ENCODE data around the gene ENDOD1.
"Not testable (repeated sequence)": the region's sequence is repeated elsewhere in the genome, so short reads cannot be mapped to it uniquely, and the experiment has no call there.

Gene ENDOD1

DNA sequence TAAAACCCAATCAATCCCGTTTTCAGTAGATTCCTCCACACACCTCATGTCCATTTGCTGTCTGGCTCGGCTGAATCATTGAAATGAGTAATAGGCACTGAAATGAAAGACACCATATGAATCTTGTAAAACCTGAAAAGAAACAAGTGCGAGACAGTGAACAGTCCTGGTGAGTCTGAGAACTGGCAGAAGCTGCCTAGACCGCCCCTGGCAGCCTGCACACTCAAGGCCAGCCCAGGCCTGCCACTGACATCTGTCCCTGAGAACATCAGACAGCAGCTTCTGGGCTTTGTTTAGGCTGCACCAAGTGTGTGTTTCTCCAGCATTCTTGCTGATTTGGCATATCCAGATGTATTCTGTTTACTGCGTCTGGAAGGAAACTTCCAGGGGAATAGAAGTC, 44.8 kb downstream of the ENDOD1 start:
- Mint-ChIP-seq H3K27ac (no peak overlapping the region), H3K9me3 (no peaks in the 10 kb centered on the region), H3K4me3 (no peak overlapping the region), H3K4me1 (ENCODE audit: low read depth) (peaks cover 3% of the 10 kb centered on the region), H3K36me3 (ENCODE audit: low read depth) (peaks cover 9% of the 10 kb centered on the region), H3K27me3 (ENCODE audit: low read depth) (no peaks in the 10 kb centered on the region)
- DNase-seq (ENCODE audit: low spot score): no peak

DNA sequence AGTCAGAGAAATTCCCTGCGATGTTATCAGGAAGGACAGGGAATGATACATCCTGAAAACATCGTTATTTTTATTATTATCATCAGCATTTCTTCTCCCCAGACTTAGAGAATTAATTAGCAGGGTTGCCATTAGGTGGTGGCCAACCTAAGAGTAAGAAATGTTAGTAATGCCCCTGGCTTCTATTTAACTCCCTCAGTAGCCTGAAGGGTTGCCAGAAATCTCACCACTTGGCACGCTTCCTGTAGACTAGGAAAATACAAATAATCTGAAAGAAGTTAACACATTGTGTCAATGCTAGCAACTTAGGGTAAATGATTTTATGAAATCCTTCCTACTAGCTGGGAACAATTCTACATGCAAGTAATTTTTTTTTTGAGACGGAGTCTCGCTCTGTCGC, 45.5 kb downstream of the ENDOD1 start:
- no peak overlapping the region for H3K4me3 Mint-ChIP-seq
- H3K4me1 Mint-ChIP-seq (ENCODE audit: low read depth): peaks cover 3% of the 10 kb centered on the region
- no peak for DNase-seq (ENCODE audit: low spot score)
- H3K27ac Mint-ChIP-seq: no peak overlapping the region
- no peaks in the 10 kb centered on the region for H3K9me3 Mint-ChIP-seq
- peaks cover under 1% of the 10 kb centered on the region for H3K27me3 Mint-ChIP-seq (ENCODE audit: low read depth)
- peaks cover 4% of the 10 kb centered on the region for H3K36me3 Mint-ChIP-seq (ENCODE audit: low read depth)

DNA sequence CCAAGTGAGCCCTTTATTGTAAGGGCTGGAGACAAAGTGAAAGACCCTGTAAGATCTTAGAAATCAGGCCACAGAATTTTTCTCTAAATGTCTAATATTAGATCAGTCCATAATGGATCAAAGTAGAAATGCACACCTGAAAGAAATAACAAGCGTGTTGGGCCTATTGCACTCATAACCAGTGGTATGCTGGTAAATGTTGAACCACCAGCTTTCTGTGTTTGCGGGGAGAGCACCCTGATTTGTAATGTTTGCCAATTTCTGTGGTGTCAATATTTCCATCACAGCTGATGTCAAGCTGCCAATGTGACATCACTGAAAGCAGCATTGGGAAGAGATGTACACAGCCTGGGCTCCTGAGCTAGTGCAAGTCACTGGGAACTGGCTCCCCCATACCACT, 46.2 kb downstream of the ENDOD1 start:
- H3K9me3 Mint-ChIP-seq: no peaks in the 10 kb centered on the region
- H3K27me3 Mint-ChIP-seq (ENCODE audit: low read depth): peaks cover 7% of the 10 kb centered on the region
- no peak for DNase-seq (ENCODE audit: low spot score)
- H3K27ac Mint-ChIP-seq: no peak overlapping the region
- no peak overlapping the region for H3K4me3 Mint-ChIP-seq
- peaks cover 3% of the 10 kb centered on the region for H3K4me1 Mint-ChIP-seq (ENCODE audit: low read depth)
- peaks cover 4% of the 10 kb centered on the region for H3K36me3 Mint-ChIP-seq (ENCODE audit: low read depth)

DNA sequence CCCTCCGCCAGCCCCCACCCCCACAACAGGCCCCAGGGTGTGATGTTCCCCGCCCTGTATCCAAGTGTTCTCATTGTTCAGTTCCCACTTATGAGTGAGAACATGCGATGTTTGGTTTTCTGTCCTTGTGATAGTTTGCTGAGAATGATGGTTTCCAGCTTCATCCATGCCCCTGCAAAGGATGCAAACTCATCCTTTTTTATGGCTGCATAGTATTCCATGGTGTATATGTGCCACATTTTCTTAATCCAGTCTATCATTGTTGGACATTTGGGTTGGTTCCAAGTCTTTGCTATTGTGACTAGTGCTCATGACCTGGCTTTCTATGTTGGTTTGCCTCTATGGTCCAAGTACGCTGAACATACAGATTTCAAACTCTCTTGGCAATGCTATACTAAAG, 47.1 kb downstream of the ENDOD1 start:
- H3K36me3 Mint-ChIP-seq (ENCODE audit: low read depth); DNase-seq (ENCODE audit: low spot score); H3K9me3 Mint-ChIP-seq; H3K4me3 Mint-ChIP-seq; H3K4me1 Mint-ChIP-seq (ENCODE audit: low read depth); H3K27ac Mint-ChIP-seq; H3K27me3 Mint-ChIP-seq (ENCODE audit: low read depth): not testable (repeated sequence)

DNA sequence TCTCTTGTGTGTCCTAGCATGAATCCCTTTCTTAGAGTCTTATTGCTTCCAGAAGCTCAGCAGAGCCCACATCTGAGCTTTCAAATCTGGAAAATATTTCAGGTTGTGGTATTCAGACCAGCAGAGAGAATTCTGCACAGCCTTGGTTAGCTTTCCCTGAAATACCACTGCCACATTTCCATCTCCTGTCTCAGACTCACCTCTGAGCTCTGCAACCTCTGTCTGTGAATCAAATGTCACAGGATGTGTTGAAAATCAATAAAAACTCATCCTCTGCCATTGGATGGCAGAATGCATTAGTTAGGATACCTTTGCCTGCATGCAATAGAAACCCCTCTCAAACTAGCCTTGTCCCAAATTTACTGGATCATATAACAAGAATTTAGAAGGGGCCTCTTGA, 47.7 kb downstream of the ENDOD1 start:
- Mint-ChIP-seq H3K27ac (no peak overlapping the region), H3K36me3 (ENCODE audit: low read depth) (peaks cover 4% of the 10 kb centered on the region)

DNA sequence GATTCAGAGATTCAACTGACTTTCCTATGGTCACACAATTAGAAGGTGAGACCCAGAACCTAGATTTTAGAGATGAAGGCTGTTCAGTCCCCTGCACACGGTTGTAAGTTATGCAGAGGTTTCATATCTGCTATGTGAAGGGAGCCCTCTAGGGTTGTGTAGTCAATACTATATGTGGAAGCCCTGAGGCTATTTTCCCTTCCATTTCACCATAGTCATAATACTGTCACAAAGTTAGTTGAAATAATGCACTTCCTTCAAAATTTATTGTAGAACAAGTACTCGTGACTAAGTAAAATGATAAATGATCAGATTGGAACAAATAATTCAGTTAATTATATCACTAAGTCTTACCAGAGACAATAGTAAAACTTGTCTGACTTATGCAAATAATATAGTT, 48.8 kb downstream of the ENDOD1 start:
- H3K27me3 Mint-ChIP-seq (ENCODE audit: low read depth): peaks cover 7% of the 10 kb centered on the region
- H3K27ac Mint-ChIP-seq: no peak overlapping the region
- H3K4me3 Mint-ChIP-seq: no peak overlapping the region
- H3K36me3 Mint-ChIP-seq (ENCODE audit: low read depth): peaks cover 2% of the 10 kb centered on the region
- DNase-seq (ENCODE audit: low spot score): no peak
- peaks cover 3% of the 10 kb centered on the region for H3K4me1 Mint-ChIP-seq (ENCODE audit: low read depth)
- no peaks in the 10 kb centered on the region for H3K9me3 Mint-ChIP-seq

More for the DNA sequence above, 47.7 kb downstream of the ENDOD1 start:
- H3K9me3 Mint-ChIP-seq: no peaks in the 10 kb centered on the region
- H3K4me1 Mint-ChIP-seq (ENCODE audit: low read depth): peaks cover 3% of the 10 kb centered on the region
- H3K4me3 Mint-ChIP-seq: no peak overlapping the region
- peaks cover 7% of the 10 kb centered on the region for H3K27me3 Mint-ChIP-seq (ENCODE audit: low read depth)
- no peak for DNase-seq (ENCODE audit: low spot score)

DNA sequence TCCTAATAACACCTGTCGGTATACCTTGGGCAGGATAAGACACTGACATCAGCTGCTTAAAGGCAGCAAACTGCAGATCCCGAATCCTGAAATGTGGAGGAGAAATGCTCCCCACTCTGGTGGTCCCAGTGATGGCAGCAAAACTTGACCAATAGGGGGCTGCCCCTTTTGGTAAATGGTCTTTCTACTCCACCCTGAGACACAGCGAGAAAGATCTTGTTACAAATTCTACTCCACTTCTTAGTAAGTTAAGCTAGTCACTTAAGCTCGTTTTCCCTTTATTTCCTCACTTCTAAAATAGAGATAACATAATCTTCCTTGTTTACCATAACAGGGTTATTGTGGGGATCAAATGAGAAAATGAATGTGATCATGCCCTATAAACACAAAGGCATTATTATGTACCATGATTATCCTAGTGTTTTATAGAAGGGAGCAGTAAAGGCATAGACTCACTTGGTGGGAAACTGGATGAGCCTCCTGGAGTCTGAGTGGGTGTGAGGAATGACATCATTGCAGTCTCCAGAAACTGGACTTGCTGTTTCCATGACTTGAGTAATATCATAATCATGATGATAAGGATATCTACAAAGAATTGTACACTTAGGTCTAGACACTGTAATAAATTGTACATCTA, 50.9 kb downstream of the ENDOD1 start:
- Mint-ChIP-seq H3K27me3 (ENCODE audit: low read depth) (peaks cover 13% of the 10 kb centered on the region), H3K27ac (no peak overlapping the region)

DNA sequence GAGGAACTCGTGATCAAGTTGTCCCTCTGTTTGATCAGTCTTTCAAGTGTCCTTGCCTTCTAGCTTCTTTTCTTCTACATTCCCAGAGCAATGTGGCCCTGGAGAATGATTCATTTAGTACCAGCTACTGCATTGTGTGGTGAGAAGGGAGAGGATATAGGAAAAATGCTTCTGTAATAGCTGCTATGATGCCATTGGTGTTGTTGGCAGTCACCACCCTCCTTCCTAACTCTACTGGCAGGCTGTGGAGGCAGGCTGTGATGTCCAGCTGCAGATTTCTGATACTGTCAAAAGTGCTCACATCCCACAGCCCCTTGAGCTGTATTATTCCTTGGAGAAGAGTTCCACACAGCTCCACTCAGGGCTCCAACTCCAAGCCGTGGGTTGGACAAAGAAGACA, 52.8 kb downstream of the ENDOD1 start:
- no peak overlapping the region for H3K4me3 Mint-ChIP-seq
- H3K4me1 Mint-ChIP-seq (ENCODE audit: low read depth): peaks cover 7% of the 10 kb centered on the region
- H3K27me3 Mint-ChIP-seq (ENCODE audit: low read depth): peaks cover 13% of the 10 kb centered on the region
- no peaks in the 10 kb centered on the region for H3K9me3 Mint-ChIP-seq
- no peak overlapping the region for H3K27ac Mint-ChIP-seq
- H3K36me3 Mint-ChIP-seq (ENCODE audit: low read depth): no peaks in the 10 kb centered on the region
- no peak for DNase-seq (ENCODE audit: low spot score)

More for the DNA sequence above, 50.9 kb downstream of the ENDOD1 start:
- H3K4me1 Mint-ChIP-seq (ENCODE audit: low read depth): peaks cover 3% of the 10 kb centered on the region
- DNase-seq (ENCODE audit: low spot score): no peak
- no peaks in the 10 kb centered on the region for H3K9me3 Mint-ChIP-seq
- H3K4me3 Mint-ChIP-seq: no peak overlapping the region
- peaks cover 2% of the 10 kb centered on the region for H3K36me3 Mint-ChIP-seq (ENCODE audit: low read depth)

DNA sequence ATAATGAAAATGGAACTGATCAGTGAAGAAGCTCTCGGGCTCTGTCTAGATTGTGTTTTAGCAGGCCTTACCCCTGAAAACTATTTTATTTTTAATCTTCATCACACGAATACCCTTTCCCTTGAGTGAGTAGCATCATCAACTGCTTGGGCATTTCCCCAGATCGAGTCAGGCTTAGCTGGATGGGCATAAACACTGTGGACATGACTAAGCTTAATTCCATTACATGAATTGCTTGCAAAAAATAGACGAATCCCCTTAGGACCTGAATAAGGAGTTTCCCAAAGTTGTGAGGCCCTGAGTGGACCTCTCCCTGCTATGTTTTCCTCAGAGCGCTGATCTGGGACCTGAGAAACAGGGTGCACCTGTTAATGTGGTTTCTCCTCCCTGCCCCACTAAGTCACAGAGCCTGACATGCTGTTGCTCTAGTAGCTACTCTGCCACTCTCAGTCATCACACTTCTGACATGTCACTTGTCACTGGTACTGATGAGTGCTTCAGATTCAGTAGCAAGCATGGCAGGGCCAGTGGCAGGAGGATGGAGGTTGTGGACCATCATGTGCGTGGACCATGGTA, 53.5 kb downstream of the ENDOD1 start:
- Mint-ChIP-seq H3K27me3 (ENCODE audit: low read depth) (peaks cover 13% of the 10 kb centered on the region), H3K27ac (no peak overlapping the region), H3K36me3 (ENCODE audit: low read depth) (no peaks in the 10 kb centered on the region), H3K9me3 (no peaks in the 10 kb centered on the region), H3K4me1 (ENCODE audit: low read depth) (peaks cover 12% of the 10 kb centered on the region), H3K4me3 (no peak overlapping the region)
- no peak for DNase-seq (ENCODE audit: low spot score)

DNA sequence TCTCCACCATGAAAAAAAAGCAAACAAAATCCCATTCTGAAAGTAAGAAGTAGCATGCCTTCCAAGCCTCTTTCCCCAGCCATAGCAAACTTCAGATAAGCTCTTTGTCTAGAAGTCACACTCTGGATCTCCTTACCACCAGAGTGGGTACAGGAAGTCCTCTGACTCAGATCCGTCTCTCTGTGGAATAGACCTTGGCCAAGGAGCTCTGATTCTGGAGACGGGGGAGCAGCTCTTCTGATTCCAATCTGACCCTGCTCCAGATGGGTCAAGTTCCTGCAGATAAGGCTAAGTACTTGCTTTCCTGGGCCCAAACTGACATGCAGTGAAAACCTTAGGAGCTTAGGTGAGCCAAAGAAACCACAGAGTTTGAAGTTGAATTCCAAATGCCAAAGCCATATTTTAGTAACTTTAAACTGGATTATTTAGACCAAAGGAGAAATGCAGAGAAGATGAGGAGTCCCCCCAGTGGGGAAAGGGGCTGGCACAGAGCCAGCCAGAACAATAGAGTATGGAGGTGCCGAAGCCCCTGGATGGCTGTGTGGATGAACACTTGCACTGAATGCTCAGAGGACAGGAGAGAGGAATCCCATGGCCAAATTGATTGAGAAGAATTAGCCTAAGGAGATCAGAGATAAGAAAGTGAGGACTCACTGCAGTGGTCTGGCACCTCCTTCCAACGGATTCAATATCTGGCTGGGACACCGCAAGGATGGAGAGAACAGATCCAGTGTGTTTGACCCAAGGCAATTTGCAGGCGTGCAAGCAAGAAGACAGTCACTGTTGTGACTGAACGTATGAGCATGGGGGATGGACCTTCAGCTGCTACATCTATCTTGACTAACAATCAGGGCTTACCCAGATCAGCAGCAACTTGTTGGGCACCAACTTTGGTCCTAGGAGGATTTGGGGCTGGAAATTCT, 54.9 kb downstream of the ENDOD1 start:
- Mint-ChIP-seq H3K4me1 (ENCODE audit: low read depth) (peaks cover 12% of the 10 kb centered on the region), H3K27me3 (ENCODE audit: low read depth) (peaks cover 13% of the 10 kb centered on the region), H3K27ac (no peak overlapping the region), H3K36me3 (ENCODE audit: low read depth) (no peaks in the 10 kb centered on the region), H3K4me3 (no peak overlapping the region), H3K9me3 (no peaks in the 10 kb centered on the region)
- DNase-seq (ENCODE audit: low spot score): no peak

DNA sequence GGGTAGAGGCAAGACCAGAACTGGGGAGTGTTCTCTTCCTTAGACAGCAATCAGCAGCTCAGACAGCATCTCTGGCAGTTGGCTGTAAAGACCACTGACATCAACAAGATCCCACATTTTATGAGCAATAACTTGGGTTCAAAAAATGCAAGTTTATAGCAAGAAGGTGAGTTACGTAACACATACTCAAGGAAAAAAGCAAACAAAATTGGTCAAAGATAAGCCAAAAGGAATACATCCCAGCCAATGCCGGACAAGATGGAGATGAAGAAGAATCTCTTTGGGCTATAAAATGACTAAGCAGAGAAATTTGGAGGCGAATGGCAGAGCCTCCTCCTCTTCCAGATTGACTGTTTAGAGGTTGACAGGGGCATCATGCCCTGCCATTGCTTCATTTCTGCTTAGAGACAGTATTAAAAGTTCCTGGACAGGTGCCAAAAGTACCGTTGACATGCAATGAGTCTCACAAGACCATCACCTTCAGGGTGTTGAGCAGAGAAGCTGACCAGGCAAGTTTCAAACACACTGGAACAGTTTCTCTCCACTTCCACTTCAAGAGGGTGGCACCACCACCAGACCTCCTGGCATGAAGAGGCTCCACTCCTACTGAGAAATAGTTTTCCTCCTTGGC, 55.9 kb downstream of the ENDOD1 start:
- peaks cover 10% of the 10 kb centered on the region for H3K27me3 Mint-ChIP-seq (ENCODE audit: low read depth)
- H3K9me3 Mint-ChIP-seq: no peaks in the 10 kb centered on the region

DNA sequence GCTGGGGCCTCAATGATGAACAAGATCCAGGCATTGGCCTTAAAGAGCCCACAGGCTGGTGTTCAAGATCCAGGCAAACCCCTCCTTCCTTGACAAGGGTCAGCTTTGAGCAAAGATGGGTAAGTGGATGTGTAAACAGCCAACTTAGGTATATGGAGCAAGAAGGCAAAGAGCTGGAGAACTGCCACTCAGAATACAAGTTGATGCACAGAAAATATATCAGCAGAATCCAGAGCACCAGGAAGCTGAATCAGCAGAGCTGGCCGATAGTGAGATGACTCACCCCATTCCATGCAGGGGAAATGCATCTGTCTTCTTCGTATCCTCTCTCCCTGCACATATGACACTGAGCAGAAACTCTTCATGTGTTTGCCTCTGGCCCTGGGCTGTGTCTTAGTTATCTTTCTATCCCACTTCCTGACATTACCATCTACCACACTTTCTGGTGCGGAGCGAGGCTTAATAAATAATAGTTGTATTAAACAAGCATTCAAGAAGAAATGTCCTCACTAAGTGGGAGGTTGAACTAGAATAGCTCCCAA, 57.8 kb downstream of the ENDOD1 start:
- Mint-ChIP-seq H3K27me3 (ENCODE audit: low read depth) (peaks cover 6% of the 10 kb centered on the region), H3K9me3 (no peaks in the 10 kb centered on the region), H3K4me3 (no peak overlapping the region), H3K27ac (no peak overlapping the region), H3K4me1 (ENCODE audit: low read depth) (peaks cover 19% of the 10 kb centered on the region), H3K36me3 (ENCODE audit: low read depth) (no peaks in the 10 kb centered on the region)
- DNase-seq (ENCODE audit: low spot score): no peak

More for the DNA sequence above, 55.9 kb downstream of the ENDOD1 start:
- Mint-ChIP-seq H3K36me3 (ENCODE audit: low read depth) (no peaks in the 10 kb centered on the region), H3K4me3 (no peak overlapping the region), H3K27ac (no peak overlapping the region), H3K4me1 (ENCODE audit: low read depth) (peaks cover 13% of the 10 kb centered on the region)
- no peak for DNase-seq (ENCODE audit: low spot score)

DNA sequence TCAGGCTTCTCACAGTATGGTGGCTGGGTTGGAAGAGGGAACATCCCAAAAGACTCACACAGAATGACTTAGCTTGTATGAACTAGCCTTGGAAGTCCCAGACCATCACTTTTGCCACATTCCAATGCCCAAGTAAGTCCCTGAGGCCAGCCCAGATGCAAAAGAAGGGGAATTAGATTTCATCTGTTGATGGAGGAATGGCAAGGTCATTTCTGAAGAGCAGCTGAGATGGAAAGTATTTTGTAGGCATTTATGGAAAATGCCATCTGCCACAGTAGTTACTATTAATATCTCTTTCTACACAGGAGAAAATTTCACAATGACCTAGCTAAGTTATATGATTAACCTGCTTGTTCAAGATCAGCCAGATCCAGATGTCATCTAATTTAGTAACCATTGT, 58.8 kb downstream of the ENDOD1 start:
- no peaks in the 10 kb centered on the region for H3K36me3 Mint-ChIP-seq (ENCODE audit: low read depth)
- peaks cover 6% of the 10 kb centered on the region for H3K27me3 Mint-ChIP-seq (ENCODE audit: low read depth)
- no peak overlapping the region for H3K27ac Mint-ChIP-seq

DNA sequence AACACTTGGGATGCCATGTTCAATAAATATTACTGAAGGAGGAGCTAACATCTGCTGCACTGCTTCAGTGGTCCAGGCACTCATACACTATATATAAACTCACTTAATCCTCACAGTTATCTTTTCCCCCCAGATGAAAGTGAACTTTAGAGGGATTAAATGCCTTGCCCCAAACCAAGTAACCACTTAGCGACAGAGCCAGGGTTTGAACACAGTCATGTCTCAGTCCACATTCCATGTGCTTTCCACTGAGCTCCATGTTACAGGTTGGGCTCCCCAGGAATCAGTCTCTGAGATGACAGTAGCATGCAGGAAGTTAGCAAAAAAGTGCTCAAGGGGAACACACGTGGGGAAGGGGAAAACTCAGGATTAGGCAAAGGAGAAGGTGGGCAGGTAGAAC, 59.3 kb downstream of the ENDOD1 start:
- no peak for DNase-seq (ENCODE audit: low spot score)
- Mint-ChIP-seq H3K27ac (no peak overlapping the region), H3K9me3 (no peaks in the 10 kb centered on the region), H3K27me3 (ENCODE audit: low read depth) (peaks cover 6% of the 10 kb centered on the region), H3K36me3 (ENCODE audit: low read depth) (no peaks in the 10 kb centered on the region), H3K4me1 (ENCODE audit: low read depth) (peaks cover 31% of the 10 kb centered on the region), H3K4me3 (no peak overlapping the region)

More for the DNA sequence above, 58.8 kb downstream of the ENDOD1 start:
- Mint-ChIP-seq H3K9me3 (no peaks in the 10 kb centered on the region), H3K4me1 (ENCODE audit: low read depth) (peaks cover 25% of the 10 kb centered on the region), H3K4me3 (no peak overlapping the region)
- DNase-seq (ENCODE audit: low spot score): no peak
